ENCODE measurements around the gene CHRM3.
"Not testable (repeated sequence)": the region's sequence is repeated elsewhere in the genome, so short reads cannot be mapped to it uniquely, and the experiment has no call there.

Gene CHRM3

DNA sequence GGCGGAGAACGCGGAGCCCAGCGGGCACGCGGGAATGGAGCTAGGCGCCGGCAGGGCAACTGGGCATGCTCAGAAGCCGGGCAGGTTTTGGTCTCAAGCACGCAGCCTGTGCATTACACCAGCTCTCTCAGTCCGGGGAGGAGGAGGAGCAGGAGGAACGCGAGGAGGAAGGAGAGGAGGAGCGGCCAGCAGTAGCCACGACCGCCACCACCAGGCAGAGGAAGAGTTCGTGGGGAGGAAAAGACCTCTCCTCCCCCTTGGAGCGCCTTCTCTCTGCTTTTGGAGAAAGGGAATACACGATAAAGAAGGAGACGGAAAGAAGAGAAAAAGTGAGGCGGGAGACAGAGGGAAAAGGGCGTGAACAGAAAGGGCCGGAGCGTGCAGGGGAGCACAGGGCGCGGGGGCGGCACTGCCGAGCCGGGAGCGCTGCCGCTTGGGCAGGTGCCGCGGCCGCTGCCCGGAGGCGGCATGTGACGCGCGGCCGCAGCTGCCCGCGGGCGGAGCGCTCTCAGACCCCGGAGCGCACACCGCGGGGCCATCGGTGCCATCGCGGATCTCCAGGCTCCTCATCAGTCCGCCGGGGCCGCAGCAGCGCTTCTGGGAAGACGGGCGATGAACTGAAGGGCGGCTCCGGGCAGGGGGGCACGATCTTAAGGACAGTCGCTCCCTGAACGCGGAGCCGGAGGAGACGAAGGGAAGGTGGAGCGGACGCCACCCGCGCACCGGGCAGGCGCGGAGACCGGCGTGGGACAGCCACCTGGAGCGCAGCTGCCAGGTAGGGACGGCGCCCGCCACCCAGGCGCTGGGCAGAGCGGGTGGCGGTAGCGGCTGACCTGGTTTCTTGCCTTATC is at the start of gene CHRM3:
TSS of gene CHRM3 (plus strand) at position 116 of the 851 bp plus-strand sequence. CDS start 520,884 bp downstream, outside the sequence.
- peak; percentile 27 to 35 for DNase-seq

DNA sequence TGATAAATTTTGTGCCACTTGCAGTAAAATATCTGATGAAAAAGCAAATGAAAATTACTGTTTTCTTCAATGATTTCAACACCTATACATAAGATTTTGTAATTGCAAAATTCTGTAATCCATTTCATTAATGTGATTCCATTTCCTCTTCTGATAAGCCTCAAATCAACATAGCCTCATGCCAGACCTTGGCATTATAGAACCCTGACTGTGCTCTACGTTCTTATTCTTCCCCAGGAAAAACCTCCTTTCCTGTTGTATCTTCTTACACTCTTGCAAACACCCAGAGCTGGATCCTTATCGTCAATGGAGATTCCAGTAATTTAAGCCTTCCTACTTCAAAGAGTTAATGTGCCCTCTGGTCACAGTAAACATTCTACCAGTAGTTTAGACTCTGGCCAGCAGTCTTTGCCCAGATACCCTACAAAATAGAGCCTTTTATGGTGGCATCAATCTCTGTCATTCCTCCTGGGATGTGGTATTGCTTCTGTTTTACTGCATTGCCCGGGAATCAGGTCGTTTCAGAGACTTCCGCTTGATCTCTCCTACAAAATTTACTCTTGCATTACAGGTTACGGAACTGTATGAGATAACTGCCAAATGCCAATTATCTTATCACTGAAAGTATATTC is 48.5 kb upstream of the CHRM3 start:
- no peak for DNase-seq

DNA sequence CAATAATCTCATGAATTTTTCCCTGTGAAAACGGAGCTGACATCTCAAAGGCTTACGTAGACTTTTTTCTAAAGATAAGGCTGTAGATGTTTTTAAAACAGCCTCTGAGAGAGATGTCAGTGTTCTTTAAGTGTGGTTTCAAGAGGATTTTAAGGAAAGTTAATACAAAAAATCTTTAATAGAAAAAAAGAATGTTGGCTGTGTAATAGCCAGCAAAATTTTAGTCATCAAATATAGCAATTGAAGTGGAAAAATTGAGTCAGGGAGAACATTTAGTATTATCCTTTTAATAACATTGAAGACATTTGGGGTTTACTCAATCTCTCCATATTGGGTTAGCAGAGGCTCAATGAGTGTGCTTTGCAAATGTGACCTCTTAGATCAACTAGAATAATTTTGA is 38.6 kb upstream of the CHRM3 start:
- no peak for DNase-seq

DNA sequence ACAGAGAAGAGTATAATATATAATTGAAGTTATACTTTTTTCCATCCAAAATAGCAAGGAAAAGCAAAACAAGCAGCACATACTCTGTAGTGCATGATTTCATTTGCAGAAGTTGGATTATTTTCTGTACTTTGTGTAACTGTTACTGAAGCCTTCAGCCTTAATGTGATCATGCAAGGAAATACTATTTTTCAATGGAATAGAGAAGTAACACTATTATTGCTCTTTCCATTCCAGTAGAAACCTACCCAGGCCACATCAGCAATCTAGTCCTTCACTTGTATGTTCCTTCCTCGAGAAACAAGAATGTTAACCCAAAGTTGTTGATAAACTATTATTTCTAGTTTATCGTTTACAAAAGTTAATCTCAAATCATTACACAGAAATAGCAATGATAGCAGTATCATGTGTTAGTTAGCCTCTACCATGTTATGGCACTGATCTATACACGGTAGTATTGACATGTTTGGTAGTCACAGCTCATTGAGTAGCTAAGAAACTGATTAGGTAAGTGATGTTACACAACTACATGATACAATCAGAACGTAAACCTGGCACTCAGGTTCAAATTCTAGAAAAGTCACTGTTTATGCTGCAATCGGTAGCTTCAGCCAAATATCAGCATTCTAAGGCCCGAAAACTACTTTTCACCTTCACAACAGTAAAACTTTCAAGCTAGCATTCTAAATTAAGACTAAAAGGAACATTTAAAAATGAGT is 37.6 kb upstream of the CHRM3 start:
- DNase-seq, result no peak

DNA sequence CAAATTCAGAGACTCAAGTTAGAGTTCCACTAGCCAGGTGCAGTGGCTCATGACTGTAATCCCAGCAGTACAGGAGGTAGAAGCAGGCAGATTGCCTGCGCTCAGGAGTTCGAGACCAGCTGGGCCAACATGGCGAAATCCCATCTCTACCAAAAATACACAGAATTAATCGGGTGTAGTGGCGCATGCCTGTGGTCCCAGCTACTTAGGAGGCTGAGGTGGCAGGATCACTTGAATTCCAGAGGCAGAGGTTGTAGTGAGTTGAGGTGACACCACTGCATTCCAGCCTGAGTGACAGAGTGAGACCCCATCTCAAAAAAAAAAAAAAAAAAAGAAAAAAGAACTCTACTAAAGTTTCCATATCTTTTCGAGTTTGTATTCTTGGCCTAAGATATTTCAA is 36.7 kb upstream of the CHRM3 start:
- DNase-seq, result no peak

DNA sequence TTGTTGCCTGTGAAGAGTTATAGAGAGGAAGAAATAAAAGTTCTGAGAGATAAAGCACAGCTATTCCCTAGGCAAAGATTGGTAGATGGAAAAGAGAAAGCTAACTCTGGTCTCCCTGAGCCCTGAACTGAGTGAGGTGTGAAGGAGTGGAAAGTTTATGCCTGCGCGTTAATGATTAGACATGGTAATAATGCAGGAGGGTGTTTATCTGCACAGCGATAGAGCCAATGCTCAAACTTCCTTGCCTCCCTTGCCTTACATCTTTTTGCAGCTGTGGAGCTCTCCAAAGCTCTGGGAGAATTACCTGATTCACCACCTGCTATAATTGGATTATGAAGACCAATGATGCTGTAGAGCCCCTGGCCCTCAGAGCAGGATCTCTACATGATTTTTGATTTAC is 32.8 kb upstream of the CHRM3 start:
- DNase-seq, result no peak

DNA sequence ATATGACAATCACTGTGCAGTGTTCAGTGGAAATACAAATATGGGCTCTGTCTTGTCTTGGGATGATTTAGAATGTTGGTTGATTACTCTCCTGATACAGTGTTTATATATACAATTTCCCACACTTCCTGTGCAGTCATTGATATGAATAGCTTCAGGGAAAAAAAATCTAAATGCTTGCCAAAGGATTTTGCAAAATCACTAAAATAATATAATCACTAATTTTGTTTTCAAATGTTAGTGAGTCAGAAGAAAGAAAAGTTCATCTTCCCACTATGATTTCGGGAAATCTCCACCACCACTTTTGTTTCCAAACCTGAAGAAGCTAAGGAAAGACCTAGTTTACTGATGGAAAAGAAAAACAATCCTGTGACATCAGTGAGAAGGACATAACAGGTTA is 32.1 kb upstream of the CHRM3 start:
- no peak for DNase-seq

DNA sequence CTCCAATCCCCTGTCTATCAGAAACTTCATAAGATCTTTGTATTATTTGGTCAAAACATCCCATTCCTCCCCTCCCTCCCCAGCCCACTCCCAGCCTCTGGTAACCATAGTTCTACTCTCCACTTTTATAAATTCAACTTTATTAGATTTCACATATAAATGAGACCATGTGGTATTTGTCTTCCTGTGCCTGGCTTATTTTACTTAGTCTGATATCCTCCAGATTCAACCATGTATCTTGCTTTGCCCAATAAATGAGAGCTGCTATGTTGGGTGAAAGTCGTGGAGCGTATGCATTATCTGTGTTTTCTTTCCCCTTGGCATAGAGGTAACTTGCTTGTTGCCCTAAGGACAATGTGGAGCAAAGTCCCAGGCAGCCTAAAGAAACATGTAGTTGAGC is 28.5 kb upstream of the CHRM3 start:
- DNase-seq, result no peak

DNA sequence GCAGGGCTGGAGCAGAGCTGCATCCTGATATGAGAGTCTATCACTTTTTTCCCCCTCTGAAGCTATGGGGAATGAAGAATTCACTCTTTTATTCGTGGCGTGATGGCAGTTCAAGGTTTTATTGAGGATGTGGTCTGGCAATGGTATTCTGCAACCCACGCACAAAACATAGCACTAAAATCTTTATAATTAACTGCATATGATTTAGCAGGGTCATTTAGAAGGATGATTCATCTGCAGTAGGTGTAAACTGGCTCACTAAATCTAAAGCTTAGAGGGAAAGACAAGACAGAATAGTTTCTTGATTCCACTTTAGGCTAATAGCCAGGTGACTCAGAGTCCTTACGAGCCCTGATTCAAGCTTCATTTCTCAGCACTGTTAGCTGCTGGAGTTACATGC is 25.0 kb upstream of the CHRM3 start:
- DNase-seq, result no peak

DNA sequence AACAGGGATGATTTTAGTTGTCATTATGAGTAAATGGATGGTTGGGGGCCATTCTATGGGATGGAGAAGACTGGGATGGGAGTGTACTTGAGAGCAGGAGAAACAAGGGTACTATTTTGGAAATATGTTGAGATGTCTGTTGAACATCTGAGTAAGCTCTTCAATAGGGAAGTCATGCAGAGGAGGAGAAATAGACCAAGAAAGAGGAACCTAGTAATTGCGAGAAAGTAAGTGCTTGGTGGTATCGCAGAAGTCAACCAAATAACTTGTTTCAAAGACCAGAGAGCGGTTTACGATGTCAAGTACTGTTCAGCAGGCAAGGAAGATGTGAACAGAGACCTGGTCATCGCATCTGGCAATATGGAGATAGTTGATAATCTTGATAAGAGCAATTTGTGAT is 22.4 kb upstream of the CHRM3 start:
- peak; percentile 90 to 93 for DNase-seq

DNA sequence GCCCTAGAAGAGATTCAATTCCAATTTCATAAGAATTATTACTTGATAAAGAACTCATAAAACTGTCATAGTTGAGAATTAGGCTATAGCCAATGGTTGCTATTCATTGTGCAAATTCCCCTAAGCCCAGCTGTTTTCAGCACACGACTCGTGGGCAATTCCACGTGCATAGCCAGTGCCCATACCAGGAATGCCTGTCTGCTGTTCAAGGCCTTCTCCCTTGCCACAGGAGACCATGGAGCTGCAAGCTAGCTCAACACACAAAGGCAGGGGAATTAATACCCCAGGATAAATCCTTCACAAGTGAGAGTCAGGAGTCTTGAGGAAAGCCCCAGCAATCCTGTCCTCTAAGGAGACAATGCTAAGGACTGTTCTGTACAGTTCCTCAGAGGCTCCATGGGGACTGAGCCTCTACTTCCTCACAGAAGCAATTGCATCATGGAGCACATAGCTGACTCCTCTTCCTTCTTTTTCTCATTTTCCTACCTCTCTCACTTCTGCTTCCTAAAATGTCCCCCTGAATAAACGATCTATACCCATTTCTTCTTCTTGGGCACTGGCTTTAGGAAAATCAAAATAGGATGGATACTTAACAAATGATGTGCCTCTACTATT is 19.1 kb upstream of the CHRM3 start:
- peak; percentile 3 to 29 for DNase-seq

DNA sequence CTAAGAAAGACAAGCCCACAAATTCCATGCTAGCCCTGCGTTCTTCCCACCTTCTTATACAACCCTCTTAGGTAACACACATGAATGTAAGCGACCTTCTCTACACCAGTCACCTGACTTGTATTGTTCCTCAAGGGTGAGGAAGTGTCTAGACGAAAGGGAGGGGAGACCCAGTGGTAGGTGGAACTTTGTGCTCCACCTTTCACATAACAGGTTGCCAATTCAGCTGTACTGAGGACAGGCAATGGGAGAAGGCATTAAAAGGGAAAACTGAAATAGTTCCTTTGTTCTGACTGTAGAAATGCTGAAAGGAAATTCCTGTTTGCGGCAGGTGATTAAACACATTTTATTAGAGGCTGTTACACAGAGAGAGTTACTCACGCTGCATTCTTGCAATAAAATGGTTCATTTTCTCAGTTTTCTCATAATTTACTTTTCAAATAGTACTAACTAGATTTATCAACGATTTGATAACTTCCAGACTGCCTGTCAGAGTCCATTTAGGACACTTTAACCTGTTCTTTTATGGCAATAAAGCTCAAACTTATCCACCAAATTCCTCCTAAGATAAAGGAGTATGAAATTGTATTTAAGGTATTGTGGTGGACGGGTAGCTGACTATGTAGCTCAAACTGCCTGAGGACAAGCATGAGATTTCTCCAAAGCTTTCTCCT is 17.8 kb upstream of the CHRM3 start:
- DNase-seq, result no peak

DNA sequence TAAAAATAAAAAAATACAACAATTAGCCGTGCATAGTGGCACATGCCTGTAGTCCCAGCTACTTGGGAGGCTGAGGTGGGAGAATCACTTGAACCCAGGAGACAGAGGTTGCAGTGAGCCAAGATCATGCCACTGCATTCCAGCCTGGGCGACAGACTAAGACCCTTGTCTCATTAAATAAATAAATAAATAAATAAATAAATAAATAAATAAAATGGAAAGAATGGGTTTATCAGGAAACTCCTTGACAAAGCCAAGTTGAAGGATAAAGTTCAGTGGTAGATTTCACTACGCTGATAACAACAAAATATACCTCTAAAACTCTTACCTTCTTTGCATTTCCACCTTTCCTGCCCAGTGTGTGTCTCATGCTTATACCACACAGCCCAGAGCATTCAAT is 15.5 kb upstream of the CHRM3 start:
- DNase-seq, result not testable (repeated sequence)

DNA sequence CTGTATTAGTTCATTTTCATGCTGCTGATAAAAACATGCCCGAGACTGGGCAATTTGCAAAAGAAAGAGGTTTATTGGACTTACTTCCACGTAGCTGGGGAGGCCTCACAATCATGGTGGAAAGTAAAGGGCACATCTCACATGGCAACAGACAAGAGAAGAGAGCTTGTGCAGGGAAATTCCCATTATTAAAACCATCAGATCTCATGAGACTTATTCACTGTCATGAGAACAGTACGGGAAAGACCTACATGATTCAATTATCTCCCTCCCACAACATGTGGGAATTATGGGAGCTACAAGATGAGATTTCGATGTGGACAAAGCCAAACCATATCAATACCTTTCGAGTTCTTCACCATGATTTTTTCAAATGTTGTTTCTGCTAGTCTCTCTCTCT is 3.7 kb upstream of the CHRM3 start:
- no peak for DNase-seq

DNA sequence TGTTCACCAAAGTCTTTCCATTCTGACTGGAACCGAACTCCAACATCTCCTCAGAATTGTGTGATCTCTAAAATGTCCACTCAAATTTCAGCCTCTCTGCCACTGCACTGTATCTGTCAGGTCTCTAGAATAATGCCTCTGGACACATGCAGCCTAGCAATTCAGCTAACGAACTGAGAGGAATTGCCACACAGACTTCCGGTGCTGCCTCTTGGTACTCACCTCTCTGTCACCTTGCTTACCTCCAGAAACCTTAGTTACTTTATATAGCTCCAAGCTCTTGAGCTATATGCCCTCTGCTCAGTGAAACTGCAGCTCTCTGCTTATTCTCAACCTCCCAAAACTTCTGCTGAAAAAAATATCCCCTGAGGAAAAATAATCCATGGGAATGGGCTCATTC is 2.7 kb upstream of the CHRM3 start:
- DNase-seq, result no peak

DNA sequence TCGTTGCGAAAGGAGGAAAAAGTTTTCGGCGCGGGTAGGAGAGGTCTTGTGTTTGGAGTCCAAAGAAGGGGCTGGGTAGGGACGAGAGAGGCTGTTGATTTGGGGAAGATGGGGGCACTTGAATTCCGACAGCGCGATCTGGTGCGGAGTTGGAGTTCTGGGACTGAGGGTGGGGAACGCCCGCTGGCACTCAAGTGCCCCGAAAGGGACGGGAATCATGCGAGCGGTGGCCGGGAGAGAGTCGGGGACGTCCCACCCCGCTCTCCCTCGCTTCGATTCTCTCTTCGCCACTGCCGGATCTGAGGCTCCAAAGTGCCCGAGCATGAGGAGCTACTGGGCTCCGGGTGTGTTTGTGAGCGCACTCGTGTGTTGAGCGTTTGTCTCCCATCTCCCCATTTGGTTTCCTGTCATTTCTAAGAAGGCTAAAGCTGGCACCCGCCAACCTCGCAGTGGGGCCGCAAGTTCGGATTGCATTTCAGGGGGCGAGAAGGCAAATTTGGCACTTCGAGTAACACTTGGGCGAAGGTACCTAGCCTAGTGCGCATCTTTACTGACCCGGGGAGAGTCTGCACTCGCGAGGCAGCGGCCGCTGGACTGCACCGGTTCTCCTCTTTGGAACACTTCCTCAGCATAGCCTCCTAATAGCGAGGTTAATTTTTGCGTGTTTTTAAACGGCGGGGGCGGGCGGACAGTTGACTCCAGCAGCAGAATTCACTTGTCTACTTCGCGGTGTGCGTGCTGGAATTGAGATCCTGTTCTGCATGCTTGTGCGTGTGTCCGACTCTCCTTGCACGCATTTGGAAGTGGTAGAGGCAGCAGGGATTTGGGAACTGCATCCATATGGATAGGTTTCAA is 1.2 kb downstream of the CHRM3 start:
- DNase-seq, result no peak

DNA sequence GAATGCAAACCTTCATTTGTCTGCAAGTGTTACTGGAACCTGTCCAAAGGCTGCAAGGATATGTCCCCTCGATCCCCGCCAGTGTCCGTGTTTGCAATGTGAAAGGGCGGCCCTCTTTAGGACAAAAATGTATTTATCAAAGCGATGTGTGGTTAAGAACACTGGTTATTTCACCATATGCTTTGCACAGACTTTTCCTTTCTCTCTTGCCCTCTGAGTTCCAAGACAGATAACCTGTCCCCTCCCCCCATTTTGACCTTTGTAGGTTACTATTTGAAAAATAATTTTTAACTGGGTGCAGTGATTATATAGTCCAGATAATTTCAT is 1.8 kb downstream of the CHRM3 start:
- no peak for DNase-seq

DNA sequence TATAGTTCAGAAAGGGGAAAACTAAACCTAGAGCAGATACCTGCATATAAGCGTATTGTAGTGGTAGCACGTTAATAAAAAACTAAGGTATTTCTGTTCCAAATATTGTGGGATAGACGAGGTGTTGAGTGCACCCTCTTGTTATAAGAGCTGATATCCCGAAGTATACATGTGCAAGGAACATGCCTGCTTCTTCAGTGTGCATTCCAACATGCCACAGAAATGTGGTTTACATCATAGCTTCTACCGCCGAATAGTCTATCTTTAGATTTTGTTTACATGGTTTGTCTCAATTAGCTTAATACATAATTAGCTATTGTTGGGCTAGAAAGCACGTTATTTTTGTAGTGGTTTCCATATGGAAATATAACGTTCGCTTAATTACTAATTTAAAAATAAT is 2.2 kb downstream of the CHRM3 start:
- DNase-seq, result no peak

DNA sequence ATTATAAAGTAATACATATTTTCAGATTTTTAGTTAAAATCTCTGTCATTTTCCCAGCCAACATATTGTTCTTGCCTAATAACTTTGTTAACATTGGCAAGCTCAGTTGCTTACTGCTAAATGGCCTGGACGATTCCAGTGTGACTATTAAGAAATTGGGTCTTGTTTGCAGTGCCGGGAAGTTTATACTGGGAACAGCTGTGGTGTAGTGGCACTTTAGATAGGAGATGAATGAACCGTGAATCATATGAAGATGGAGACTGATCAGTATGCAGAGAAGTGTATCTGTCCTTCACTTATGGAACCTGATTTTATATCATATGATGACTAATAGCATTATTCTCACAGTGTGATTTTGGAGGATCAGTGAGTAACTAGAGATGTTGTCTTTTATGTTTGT is 3.3 kb downstream of the CHRM3 start:
- DNase-seq, result no peak

DNA sequence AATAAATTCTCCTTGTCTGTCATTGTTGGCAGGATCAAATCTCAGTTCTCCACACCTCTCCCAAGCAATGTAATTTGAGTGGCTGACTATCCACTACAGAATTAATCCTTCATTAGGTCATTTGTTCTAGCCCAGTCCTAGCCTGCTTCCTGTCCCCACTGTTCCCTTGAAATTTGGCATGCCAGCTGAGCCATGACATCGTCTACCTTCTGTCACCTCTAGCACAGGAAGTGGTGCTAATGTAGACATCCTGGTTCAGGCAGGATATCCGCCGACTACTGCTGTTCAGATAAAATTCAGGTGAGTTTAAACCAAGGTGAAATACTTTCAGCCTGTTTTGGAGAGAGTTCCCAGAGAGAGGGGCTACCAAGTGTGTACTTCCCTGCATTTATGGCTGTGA is 5.9 kb downstream of the CHRM3 start:
- no peak for DNase-seq

DNA sequence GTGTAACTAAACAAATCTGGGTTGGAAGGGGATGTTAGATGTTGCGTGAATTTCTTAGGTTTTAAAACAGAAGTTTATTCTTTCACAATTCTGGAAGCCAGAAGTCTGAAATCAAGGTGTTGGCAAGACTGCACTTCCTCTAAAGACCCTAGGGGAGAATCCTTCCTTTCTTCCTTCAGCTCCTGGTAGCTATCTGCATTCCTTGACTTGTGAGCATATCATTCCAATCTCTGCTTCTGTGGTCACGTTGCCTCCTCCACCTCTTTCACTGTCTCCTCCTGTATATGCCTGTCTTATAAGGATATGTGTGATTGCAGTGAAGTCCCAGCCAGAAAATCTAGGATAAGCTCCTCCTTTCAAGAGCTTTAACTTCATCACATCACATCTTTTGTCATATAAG is 7.7 kb downstream of the CHRM3 start:
- DNase-seq, result no peak

DNA sequence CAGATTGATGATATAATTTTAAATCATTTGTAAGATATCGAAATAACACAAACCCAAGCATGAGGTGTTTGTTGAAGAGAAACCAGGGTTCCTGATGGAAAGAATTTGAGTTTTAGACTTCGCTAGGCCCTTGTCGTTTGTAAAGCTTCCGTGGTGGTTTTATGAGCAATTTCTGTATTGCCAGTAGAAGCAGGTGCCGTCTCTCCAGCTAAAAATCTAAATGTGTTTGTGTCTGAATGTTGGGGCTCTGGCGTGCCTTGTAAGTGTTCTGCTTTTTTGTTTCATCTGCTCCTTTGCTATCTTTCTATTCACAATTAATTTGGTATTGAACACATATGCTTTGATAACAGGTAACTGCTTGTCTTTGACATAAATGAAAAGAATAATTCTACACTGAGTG is 27.5 kb downstream of the CHRM3 start:
- DNase-seq, result no peak

Data from Kasumi-1 (cell line).